ENCODE measurements around the gene ELFN2.

The ELFN2 gene

DNA sequence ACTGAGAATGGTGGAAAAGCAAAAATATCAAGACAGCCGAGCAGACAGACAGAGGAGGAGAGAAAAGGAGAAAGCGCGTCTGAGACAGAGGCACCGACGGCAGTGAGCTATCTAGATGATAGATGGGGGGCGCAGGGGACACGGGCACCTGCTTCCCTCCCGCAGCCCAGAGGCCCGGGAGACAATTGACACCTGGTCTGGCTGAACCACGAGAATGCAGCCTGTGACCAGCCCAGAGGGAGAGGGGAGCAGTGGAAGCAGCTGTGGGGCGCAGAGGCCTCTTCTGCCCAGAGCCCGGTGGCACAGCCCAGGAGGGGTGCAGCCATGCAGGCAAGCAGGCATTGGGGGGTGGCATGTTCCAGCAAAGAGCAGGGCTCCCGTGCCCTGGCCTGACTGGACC lies 48.2 kb downstream of the ELFN2 start:
- H3K4me3 ChIP-seq (ENCODE audit: low read depth, low read length) = no peak overlapping the region
- peaks cover 15% of the 10 kb centered on the region for H3K27me3 ChIP-seq (replicated peaks)
- TF ChIP-seq, protein P1, sequence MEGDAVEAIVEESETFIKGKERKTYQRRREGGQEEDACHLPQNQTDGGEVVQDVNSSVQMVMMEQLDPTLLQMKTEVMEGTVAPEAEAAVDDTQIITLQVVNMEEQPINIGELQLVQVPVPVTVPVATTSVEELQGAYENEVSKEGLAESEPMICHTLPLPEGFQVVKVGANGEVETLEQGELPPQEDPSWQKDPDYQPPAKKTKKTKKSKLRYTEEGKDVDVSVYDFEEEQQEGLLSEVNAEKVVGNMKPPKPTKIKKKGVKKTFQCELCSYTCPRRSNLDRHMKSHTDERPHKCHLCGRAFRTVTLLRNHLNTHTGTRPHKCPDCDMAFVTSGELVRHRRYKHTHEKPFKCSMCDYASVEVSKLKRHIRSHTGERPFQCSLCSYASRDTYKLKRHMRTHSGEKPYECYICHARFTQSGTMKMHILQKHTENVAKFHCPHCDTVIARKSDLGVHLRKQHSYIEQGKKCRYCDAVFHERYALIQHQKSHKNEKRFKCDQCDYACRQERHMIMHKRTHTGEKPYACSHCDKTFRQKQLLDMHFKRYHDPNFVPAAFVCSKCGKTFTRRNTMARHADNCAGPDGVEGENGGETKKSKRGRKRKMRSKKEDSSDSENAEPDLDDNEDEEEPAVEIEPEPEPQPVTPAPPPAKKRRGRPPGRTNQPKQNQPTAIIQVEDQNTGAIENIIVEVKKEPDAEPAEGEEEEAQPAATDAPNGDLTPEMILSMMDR (IDR thresholded peaks at IDR 0.05; ENCODE audit: low read depth, low read length, missing control alignments) = no peak
- in situ Hi-C loops (cut with HindIII; ENCODE audit: low pct_ligation_motif_present, low sequenced_read_pairs) = no loop called here
- no peak overlapping the region for H3K27ac ChIP-seq
- no peak for DNase-seq
- no peaks in the 10 kb centered on the region for H3K36me3 ChIP-seq (replicated peaks)

- Histone ChIP-seq H3K4me3 (ENCODE audit: low read depth, low read length) (no peak overlapping the region), H3K27ac (no peak overlapping the region), H3K27me3 (replicated peaks) (peaks cover 15% of the 10 kb centered on the region), H3K36me3 (replicated peaks) (no peaks in the 10 kb centered on the region)
- no peak for DNase-seq
- TF ChIP-seq, protein P1 (IDR thresholded peaks at IDR 0.05; ENCODE audit: low read depth, low read length, missing control alignments) = no peak
- in situ Hi-C loops (cut with HindIII; ENCODE audit: low pct_ligation_motif_present, low sequenced_read_pairs) = no loop called here
These were observed 48.6 kb downstream of the ELFN2 start for GRCh38 chr22:37378642-37379058.

GRCh38 chr22:37377927-37378326 lies 49.4 kb downstream of the ELFN2 start:
- no peak overlapping the region for H3K27ac ChIP-seq
- DNase-seq = no peak
- H3K27me3 ChIP-seq (replicated peaks) = peaks cover 15% of the 10 kb centered on the region
- in situ Hi-C loops (cut with HindIII; ENCODE audit: low pct_ligation_motif_present, low sequenced_read_pairs) = no loop called here
- TF ChIP-seq, protein P1 (IDR thresholded peaks at IDR 0.05; ENCODE audit: low read depth, low read length, missing control alignments) = no peak
- no peak overlapping the region for H3K4me3 ChIP-seq (ENCODE audit: low read depth, low read length)
- no peaks in the 10 kb centered on the region for H3K36me3 ChIP-seq (replicated peaks)

DNA sequence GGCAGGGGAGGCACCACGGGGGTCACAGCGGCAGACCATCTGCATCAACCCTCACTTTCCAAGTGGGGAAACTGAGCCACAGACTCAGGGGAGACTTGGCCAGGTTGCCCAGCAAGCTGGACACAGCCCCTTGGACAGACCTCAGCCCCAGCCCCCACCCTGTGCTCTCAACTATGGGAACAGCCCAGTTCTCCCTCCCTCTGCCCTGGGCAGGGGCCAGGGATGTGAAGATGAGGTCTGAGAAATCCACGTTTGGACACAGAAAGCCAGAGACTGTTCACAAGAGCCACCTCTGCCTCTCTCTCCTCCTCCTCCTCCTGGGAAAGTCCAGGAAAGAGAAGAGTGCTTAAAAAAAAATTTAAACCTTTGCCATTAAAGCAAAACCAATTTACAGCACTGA lies 50.1 kb downstream of the ELFN2 start:
- in situ Hi-C loops (cut with HindIII; ENCODE audit: low pct_ligation_motif_present, low sequenced_read_pairs) = no loop called here
- no peak for DNase-seq
- peaks cover 15% of the 10 kb centered on the region for H3K27me3 ChIP-seq (replicated peaks)
- H3K27ac ChIP-seq = no peak overlapping the region
- no peak overlapping the region for H3K4me3 ChIP-seq (ENCODE audit: low read depth, low read length)
- H3K36me3 ChIP-seq (replicated peaks) = no peaks in the 10 kb centered on the region
- TF ChIP-seq, protein P1 (IDR thresholded peaks at IDR 0.05; ENCODE audit: low read depth, low read length, missing control alignments) = no peak

- TF ChIP-seq, protein P1 (IDR thresholded peaks at IDR 0.05; ENCODE audit: low read depth, low read length, missing control alignments) = no peak
- Histone ChIP-seq H3K36me3 (replicated peaks) (no peaks in the 10 kb centered on the region), H3K4me3 (ENCODE audit: low read depth, low read length) (no peak overlapping the region), H3K27me3 (replicated peaks) (peaks cover 15% of the 10 kb centered on the region), H3K27ac (no peak overlapping the region)
- no peak for DNase-seq
- in situ Hi-C loops (cut with HindIII; ENCODE audit: low pct_ligation_motif_present, low sequenced_read_pairs) = no loop called here
These were observed 50.6 kb downstream of the ELFN2 start for GRCh38 chr22:37376643-37377042.

GRCh38 chr22:37375801-37376200 lies 51.5 kb downstream of the ELFN2 start:
- TF ChIP-seq, protein P1 (IDR thresholded peaks at IDR 0.05; ENCODE audit: low read depth, low read length, missing control alignments) = no peak
- no peak overlapping the region for H3K4me3 ChIP-seq (ENCODE audit: low read depth, low read length)
- H3K36me3 ChIP-seq (replicated peaks) = no peaks in the 10 kb centered on the region
- peaks cover 12% of the 10 kb centered on the region for H3K27me3 ChIP-seq (replicated peaks)
- no peak for DNase-seq
- in situ Hi-C loops (cut with HindIII; ENCODE audit: low pct_ligation_motif_present, low sequenced_read_pairs) = no loop called here
- no peak overlapping the region for H3K27ac ChIP-seq

Data from brain microvascular endothelial cell (primary cell).